DOHH2 (cell line): ENCODE data around the gene SLC45A1.

Experiments
- H3F3A ChIP-seq: fragments of 200-600 bp; sonication (generic), shearing (Covaris generic); 2 replicates; pipeline ENCODE4 v1.6.0; 2016; ENCODE audit warnings: antibody characterized with exemption, mild to moderate bottlenecking; ENCODE audit not compliant: control insufficient read depth, insufficient read depth
- H3K27ac ChIP-seq: fragments of 200-600 bp; sonication (generic); 2 replicates; pipeline ENCODE4 v1.5.1; 2014; ENCODE audit warnings: low read depth, mild to moderate bottlenecking, low read length, moderate library complexity
- H3K27me3 ChIP-seq: fragments of 200-600 bp; sonication (generic); 2 replicates; pipeline ENCODE4 v1.6.1; 2014; ENCODE audit warnings: mild to moderate bottlenecking, low read length, mixed read lengths; ENCODE audit not compliant: control insufficient read depth
- H3K36me3 ChIP-seq: fragments of 200-600 bp; sonication (generic); 2 replicates; pipeline ENCODE4 v1.6.1; 2014; ENCODE audit warnings: mild to moderate bottlenecking, low read length, moderate library complexity, mixed read lengths; ENCODE audit not compliant: control insufficient read depth
- H3K4me1 ChIP-seq: fragments of 200-600 bp; sonication (generic); 2 replicates; pipeline ENCODE4 v1.6.1; 2014; ENCODE audit warnings: mild to moderate bottlenecking, low read length, mixed read lengths; ENCODE audit not compliant: control insufficient read depth
- H3K4me2 ChIP-seq: fragments of 200-600 bp; sonication (generic); 2 replicates; pipeline ENCODE4 v1.6.0; 2014; ENCODE audit warnings: mild to moderate bottlenecking, low read length, moderate library complexity
- H3K4me3 ChIP-seq: fragments of 200-600 bp; sonication (generic); 2 replicates; pipeline ENCODE4 v1.5.1; 2014; ENCODE audit warnings: mild to moderate bottlenecking, low read length, mixed read lengths
- H3K79me2 ChIP-seq: fragments of 200-600 bp; sonication (generic); 2 replicates; pipeline ENCODE4 v1.6.1; 2014; ENCODE audit warnings: mild to moderate bottlenecking, low read length, mixed read lengths; ENCODE audit not compliant: control insufficient read depth
- H3K9me2 ChIP-seq: fragments of 200-600 bp; sonication (generic); replicated peaks from 2 replicates; pipeline ENCODE4 v1.6.1; 2014; ENCODE audit warnings: mild to moderate bottlenecking, low read length, mixed read lengths; ENCODE audit not compliant: control insufficient read depth
- H3K9me3 ChIP-seq: fragments of 200-600 bp; sonication (generic); 2 replicates; pipeline ENCODE4 v1.6.1; 2014; ENCODE audit warnings: antibody characterized with exemption, low read length, mixed read lengths; ENCODE audit not compliant: control insufficient read depth, insufficient read depth
- H4K20me1 ChIP-seq: fragments of 200-600 bp; sonication (generic); 2 replicates; pipeline ENCODE4 v1.6.0; 2014; ENCODE audit warnings: low read depth, mild to moderate bottlenecking, antibody characterized with exemption, low read length, moderate library complexity; ENCODE audit not compliant: control insufficient read depth, insufficient read depth
- EZH2phosphoT487 ChIP-seq: fragments of 200-600 bp; sonication (generic); IDR thresholded peaks from 2 replicates; pipeline ENCODE4 v1.6.1; 2017; ENCODE audit warnings: borderline replicate concordance, mild to moderate bottlenecking, antibody characterized with exemption, low read length, moderate library complexity, mixed read lengths
- TF ChIP-seq, protein P1 (sequence below): fragments of 200-600 bp; sonication (generic); IDR thresholded peaks from one replicate; pipeline ENCODE4 v1.5.1; 2014; ENCODE audit warnings: antibody characterized with exemption, mild to moderate bottlenecking, low read depth, low read length; ENCODE audit not compliant: poor library complexity, severe bottlenecking

The SLC45A1 gene

DNA sequence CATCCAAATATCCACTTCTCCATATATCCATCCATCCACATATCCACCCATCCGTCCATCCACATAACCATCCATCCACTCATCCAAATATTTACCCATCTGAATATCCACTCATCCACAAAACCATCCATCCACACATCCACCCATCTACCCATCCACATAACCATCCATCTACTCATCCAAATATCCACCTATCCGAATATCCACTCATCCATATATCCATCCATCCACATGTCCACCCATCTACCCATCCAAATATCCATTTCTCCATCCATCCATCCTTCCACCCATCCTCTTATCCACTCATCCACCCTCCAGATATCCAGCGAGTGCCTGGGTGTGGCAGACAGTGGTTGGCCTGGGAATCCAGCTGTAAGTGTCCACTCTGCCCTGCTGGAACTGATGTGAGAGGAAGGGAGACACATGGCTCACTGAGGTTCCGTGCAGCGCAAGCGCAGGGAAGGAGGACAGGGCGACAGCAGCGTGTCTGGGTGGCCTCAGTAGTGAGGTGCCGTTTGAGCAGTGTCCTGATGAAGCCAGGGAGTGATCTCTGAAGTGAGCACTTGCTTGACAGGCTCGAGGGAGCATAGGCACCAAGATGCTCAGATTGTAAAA, 27.1 kb downstream of the SLC45A1 start:
- Histone ChIP-seq H3K9me2 (no peaks in the 10 kb centered on the region), H3K4me3 (no peak overlapping the region), H3F3A (no peaks in the 10 kb centered on the region), H3K4me1 (no peaks in the 10 kb centered on the region), H3K36me3 (no peaks in the 10 kb centered on the region), H4K20me1 (0 out of 2 replicates have a peak, but pooled peaks cover 5% of the 10 kb centered on the region), H3K9me3 (no peaks in the 10 kb centered on the region), H3K27me3 (no peaks in the 10 kb centered on the region), H3K27ac (no peak overlapping the region), H3K4me2 (no peak overlapping the region), H3K79me2 (no peaks in the 10 kb centered on the region)
- TF ChIP-seq, protein P1, sequence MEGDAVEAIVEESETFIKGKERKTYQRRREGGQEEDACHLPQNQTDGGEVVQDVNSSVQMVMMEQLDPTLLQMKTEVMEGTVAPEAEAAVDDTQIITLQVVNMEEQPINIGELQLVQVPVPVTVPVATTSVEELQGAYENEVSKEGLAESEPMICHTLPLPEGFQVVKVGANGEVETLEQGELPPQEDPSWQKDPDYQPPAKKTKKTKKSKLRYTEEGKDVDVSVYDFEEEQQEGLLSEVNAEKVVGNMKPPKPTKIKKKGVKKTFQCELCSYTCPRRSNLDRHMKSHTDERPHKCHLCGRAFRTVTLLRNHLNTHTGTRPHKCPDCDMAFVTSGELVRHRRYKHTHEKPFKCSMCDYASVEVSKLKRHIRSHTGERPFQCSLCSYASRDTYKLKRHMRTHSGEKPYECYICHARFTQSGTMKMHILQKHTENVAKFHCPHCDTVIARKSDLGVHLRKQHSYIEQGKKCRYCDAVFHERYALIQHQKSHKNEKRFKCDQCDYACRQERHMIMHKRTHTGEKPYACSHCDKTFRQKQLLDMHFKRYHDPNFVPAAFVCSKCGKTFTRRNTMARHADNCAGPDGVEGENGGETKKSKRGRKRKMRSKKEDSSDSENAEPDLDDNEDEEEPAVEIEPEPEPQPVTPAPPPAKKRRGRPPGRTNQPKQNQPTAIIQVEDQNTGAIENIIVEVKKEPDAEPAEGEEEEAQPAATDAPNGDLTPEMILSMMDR = no peak
- no peak for TF ChIP-seq EZH2phosphoT487

DNA sequence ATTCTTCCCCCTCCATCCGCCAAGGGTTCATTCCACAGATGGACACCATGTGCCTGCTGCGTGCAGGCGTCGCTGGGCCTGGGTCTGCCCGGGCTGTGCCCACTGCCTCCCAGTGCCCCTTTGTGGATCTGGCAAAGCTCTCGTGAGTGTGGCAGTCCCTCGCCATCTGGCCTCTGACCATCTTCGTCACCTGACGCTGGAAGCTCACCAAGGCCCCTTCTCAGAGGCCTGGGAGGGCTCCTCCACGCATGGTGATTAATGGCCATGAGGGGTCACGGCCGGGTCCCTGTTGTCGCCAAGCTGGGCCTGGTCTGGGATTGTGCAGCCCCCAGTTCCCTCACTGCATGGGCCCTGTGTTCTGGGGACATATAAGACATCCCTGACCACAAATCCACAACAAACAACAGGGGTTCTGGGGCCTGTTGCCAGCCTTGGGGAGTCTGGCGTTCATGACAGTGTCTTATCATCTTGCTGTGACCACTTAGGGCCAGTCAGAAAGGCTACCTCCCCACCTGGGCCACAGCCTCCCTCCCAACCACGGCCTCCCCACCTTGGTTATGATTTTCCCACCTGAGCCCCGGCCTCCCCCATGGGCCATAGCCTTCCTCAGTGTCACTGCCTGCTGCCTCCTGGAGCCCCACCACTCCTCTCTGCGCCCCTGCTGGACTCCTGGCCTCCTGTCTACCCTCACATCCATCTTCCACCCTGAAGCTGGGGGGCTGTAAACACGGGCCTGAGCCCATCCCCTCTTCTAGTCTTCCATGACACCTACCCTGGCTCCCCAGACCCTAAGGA, 27.9 kb downstream of the SLC45A1 start:
- no peaks in the 10 kb centered on the region for H3K4me1 ChIP-seq
- H3K9me2 ChIP-seq = no peaks in the 10 kb centered on the region
- H3K27ac ChIP-seq = no peak overlapping the region
- H3K27me3 ChIP-seq = no peaks in the 10 kb centered on the region
- no peak overlapping the region for H3K4me2 ChIP-seq
- H3K79me2 ChIP-seq = no peaks in the 10 kb centered on the region
- H4K20me1 ChIP-seq = 0 out of 2 replicates have a peak, but pooled peaks cover 5% of the 10 kb centered on the region
- no peak overlapping the region for H3K4me3 ChIP-seq
- no peaks in the 10 kb centered on the region for H3F3A ChIP-seq
- TF ChIP-seq EZH2phosphoT487 = no peak
- TF ChIP-seq, protein P1 = no peak
- no peaks in the 10 kb centered on the region for H3K9me3 ChIP-seq
- H3K36me3 ChIP-seq = no peaks in the 10 kb centered on the region

DNA sequence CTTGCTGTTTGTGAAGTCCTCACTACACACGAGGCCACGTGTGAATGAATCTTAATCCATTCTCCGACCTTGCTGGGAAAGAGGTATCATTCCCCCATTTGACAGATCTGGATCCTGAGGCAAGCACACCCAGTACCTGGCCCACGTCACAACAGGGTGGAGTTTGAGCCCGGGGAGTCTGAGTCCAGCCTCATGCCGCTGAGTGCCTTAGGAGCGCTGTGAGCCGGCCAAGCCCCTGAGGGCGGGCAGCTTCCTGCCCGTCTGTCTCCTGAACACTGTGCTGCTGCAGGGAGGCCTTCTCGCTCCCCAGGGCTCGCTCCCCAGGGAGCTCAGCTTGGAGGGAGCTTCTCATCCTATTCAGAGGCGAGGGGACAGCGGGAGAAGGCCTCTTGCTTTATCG, 29.7 kb downstream of the SLC45A1 start:
- no peaks in the 10 kb centered on the region for H3K27me3 ChIP-seq
- H3K79me2 ChIP-seq = no peaks in the 10 kb centered on the region
- no peak overlapping the region for H3K4me2 ChIP-seq

More for the DNA sequence above, 29.7 kb downstream of the SLC45A1 start:
- Histone ChIP-seq H3K36me3 (no peaks in the 10 kb centered on the region), H3K4me3 (no peak overlapping the region), H4K20me1 (peaks cover 8% of the 10 kb centered on the region; the same call in 1 of the 2 replicates), H3K4me1 (no peaks in the 10 kb centered on the region), H3K9me2 (no peaks in the 10 kb centered on the region), H3F3A (no peaks in the 10 kb centered on the region), H3K27ac (no peak overlapping the region), H3K9me3 (no peaks in the 10 kb centered on the region)
- TF ChIP-seq, protein P1 = no peak
